Breast epithelium (tissue), 3 donors: ENCODE measurements around the gene TMEM164.

ENCODE experiments used
- POLR2A ChIP-seq: fragments of 450-650 bp; IDR thresholded peaks from one replicate; pipeline ENCODE4 v1.6.1; 2016; ENCODE audit warnings: antibody characterized with exemption, mild to moderate bottlenecking, moderate library complexity
- POLR2AphosphoS5 ChIP-seq, 3 donors: sonication (generic); formaldehyde crosslinking; IDR thresholded peaks; one replicate each; pipeline ENCODE4 v1.6.1; 2017; ENCODE audit warnings: antibody characterized with exemption in 3 of 3
- TF ChIP-seq, protein P1 (sequence below), 3 donors: fragments of 450-650 bp; IDR thresholded peaks; one replicate each; pipeline ENCODE4 v1.5.1; 2016 to 2017; ENCODE audit warnings: antibody characterized with exemption in 3 of 3, mild to moderate bottlenecking in 3 of 3, moderate library complexity in 3 of 3

DNA sequence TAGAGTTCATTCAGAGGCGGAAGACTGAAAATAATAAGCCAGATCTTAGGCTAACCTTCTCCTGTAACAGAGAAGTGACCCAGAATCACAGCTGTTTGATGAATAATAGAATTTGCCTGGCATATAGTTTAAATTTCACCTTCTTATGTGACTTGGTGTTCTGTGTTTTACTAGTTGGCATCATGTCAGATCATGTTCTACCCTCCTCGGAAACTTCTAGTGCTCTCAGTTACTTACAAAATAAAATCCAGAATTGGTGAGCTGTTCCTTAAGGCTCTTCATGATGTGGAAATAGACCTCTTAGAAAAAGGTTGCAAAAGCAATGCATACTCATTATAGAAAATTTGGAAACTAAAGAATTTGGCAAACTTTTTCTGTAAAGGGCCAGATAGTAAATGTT, 31.1 kb downstream of the TMEM164 start:
- TF ChIP-seq, protein P1, sequence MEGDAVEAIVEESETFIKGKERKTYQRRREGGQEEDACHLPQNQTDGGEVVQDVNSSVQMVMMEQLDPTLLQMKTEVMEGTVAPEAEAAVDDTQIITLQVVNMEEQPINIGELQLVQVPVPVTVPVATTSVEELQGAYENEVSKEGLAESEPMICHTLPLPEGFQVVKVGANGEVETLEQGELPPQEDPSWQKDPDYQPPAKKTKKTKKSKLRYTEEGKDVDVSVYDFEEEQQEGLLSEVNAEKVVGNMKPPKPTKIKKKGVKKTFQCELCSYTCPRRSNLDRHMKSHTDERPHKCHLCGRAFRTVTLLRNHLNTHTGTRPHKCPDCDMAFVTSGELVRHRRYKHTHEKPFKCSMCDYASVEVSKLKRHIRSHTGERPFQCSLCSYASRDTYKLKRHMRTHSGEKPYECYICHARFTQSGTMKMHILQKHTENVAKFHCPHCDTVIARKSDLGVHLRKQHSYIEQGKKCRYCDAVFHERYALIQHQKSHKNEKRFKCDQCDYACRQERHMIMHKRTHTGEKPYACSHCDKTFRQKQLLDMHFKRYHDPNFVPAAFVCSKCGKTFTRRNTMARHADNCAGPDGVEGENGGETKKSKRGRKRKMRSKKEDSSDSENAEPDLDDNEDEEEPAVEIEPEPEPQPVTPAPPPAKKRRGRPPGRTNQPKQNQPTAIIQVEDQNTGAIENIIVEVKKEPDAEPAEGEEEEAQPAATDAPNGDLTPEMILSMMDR (IDR thresholded peaks at IDR 0.05) = no peak
- no peak for TF ChIP-seq POLR2A
- TF ChIP-seq POLR2AphosphoS5 (IDR thresholded peaks at IDR 0.05) = no peak
